ENCODE measurements around the gene CST7.
A peak's percentile ranks its signal among the peaks of the same experiment; 100 is the strongest.

The CST7 gene

DNA sequence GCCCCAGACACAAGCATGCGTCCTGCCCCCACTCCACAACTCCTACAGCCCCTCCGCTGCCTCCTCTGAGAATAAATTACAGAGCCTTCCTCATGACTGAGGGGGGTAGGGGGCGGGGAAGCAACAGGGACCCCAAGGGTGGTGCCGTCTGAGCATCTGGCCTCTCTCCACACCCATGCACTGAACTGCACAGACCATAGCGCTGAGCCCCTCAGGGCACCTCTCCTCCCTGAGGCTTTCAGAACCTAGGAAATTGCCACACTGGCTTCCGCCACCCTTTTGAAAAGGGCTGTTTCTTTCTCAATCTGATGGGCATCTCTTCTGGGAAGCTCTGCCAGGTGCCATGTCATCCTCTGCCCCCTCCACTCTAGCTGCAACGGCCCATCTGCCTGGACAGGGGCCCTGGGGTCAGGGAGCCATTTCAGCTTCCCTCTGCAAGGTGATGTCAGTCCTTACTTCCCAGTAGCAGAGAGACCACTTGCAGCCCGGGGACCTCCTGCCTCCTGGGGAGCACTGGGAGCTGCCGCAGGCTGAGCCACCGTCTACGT, 2.5 kb downstream of the CST7 start:
- no peak for DNase-seq

DNA sequence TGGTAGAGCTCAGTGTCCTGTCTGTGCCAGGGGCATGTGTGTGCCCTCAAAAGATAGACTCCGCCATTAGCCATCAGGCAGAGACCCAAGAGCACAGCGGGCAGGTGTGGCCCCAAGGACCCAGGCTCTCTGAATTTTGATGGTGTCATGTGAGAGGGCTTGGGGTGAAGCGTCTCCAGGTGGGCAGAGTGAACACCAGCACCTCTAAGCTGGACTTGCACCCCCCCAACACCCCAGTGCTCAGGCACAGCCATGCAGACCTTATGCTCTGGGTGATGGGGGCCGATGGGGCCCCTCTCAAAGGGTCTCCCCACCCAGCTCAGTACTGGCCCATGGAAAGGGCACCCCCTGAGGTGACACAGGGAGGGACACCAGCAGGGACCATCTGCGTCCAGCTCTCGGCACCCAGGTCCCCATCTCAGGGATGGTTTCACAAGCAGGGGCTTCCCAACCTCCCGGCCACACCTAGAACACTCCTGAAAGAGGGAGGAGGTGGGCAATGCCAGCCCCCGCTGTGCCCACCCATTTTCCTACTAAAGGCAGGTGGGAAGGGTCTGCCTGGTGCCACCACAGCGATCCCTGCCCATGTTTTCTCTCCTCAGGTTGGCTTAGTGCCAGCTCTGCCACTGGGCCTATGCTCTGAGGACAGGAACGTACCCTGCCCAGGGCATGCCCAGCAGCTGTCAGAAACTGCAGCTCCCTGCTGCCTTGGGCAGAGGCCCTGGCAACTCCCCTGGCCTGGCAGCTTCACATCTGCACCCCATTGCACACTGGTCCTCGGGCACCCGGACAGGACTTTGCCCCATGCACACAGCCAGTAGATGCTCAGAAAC, 3.5 kb downstream of the CST7 start:
- DNase-seq = no peak

DNA sequence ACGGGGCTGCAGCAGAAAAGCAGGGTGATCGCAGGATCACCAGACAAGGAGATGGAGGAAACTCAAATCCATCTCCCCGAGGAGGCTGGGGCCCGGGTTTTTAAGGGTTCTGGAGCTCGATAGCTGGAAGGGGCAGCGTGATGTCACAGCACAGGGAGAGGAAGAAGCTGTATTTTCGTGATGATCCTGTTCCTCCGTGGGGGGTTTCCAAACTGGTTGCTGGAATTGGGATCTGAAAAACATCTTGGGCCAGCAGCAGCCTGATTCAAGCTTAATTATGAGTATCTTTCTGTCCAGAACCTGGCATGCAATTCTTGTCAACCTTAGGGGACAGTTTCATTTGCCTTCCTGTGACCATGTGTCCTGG, 4.1 kb downstream of the CST7 start:
- no peak for DNase-seq

DNA sequence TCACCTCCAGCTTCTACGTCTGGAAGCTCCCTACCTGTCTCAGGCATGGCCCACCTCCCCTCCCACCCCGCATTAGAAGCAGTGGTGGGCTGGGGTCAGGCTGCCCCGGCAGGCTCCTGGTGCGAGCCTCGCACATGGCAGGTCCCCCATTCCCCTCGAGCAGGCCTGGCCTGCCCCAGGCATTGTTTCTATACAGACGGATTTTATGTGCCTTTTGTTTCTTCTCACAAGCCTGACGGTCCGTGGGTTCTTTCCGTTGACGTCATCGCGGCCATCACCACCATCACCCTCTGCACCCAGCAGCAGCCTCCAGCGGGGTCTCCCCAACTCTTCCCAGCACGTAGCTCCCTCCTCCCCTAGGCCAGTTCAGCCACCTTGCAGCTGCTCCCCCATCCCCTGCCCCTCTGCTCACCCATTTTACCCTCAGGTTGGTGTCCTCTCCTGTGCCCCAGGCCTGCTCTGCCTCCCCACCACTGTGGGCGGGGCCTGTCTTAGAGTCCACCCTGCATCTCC, 4.6 kb downstream of the CST7 start:
- no peak for DNase-seq

DNA sequence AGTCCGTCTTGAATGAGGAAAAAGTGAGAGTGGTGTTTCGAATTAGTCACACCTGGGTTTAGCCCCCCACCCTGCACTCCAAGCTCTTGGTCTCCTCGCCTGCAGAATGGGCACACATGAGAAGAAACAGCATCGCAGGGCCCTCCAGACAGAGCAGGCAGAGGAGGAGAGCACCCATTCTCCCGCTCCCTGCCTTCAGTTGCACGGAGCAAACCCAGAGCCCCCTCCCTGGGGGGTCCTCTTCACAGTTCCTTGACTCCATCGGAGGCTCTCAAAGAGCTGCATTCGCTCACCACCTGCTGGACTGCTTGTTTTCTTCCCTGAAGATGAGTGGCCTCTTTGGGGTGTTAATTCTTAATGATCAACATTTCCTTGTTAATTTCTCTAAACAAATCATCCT, 5.1 kb downstream of the CST7 start:
- DNase-seq = no peak

DNA sequence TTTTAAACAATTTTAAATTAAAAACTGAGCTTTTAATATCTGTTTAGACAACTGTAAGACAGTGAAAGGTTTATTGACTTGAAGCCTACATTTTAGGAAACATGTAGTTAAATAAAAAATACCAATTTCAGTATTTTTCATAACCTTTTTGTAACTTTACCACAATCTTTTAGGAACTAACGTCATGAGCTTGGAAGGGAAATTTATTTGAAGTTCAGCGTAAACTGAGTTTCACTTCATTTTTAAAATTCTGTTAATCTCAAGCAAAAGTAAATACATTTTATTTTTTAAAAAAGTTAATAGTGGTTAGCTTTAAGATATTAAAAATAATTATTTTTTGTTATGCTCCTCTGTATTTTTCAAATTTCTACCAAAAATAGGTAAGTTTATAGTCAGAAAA, 5.5 kb downstream of the CST7 start:
- no peak for DNase-seq

DNA sequence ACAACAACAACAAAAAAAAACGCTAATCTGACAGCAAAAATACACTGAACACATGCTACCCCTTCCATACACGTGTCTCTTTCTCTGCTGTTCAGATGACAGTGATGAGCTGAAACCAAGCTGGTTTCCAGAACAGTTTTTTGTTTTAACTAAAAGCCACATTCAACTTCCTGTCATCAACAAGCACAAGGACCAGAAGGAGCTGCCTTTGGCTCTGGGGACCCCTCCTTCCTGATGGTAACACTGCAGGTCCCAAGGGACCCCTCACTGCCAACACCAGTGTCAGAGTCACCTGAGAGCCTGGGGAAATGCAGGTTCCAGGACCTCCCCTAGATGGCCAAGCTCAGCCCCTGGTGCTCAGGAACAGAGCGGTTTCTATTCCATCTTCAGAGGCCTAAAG, 6.0 kb downstream of the CST7 start:
- no peak for DNase-seq

DNA sequence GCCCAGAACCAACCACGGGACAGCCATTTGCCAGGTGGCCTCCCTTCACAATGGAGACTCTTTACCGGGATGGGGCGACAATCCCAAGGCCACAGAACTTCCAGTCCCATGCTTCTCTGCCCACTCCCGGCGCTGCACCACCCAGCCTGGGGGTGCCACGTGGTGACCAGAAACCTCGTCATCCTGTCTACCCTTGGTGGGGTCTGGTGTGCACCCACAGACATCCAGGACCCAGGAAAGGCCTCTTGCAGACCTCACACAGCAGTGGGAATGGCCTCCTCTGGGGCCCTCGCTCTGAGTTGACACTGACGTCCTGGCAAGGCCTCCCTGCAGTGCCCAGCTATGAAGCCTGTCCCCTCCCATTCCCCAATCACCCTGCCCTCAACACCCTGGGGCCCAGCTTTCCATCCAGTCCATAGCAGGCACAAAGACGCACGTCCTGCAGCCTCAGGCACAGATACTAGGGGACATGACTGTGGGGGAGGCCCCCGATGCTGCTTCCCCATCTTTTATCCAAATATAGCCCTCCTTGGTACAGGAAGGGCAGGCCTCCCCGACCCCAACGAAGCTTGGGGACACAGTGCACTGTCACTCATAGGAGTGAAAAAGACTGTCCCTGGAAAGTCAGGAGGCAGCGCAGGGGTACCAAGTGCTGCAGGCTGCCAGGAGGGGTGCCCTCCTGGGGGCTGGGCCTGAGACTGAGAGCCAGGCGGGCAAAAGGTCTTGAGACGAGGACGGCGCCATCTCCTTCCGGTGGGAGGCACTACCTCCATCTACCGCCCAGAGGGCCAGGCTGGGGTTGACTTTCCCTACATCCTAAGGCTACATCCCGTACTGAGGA, 7.2 kb downstream of the CST7 start:
- no peak for DNase-seq

DNA sequence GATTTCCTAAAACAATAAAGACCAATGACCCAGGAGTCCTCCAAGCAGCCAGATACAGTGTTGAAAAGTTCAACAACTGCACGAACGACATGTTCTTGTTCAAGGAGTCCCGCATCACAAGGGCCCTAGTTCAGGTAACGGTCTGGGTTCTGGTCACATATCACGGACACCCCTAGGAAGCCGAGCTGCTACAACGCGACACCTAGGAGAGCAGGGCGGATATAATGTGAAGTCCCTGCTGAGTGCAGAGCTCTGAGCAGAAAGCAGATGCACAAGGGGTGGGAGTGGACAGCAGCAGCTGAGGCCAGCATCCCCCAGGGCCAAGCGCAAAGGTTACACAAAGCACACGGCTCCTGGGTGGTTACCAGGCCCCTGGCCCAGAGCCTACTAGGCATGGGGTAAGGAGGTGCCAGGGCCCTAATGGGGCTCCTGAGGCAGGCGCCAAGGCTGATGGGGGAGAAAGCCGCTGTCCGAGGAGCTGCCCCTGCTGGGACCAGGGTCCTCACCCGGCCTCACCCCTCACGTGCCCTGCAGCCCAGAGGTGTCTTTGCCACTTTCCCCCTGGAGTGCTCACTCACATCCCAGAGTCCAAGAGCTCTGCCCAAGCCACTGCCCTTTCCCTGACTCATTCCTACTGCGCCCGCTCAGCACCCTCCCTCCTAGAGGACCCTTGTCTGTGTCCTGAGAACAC, 8.4 kb downstream of the CST7 start:
- DNase-seq = no peak

DNA sequence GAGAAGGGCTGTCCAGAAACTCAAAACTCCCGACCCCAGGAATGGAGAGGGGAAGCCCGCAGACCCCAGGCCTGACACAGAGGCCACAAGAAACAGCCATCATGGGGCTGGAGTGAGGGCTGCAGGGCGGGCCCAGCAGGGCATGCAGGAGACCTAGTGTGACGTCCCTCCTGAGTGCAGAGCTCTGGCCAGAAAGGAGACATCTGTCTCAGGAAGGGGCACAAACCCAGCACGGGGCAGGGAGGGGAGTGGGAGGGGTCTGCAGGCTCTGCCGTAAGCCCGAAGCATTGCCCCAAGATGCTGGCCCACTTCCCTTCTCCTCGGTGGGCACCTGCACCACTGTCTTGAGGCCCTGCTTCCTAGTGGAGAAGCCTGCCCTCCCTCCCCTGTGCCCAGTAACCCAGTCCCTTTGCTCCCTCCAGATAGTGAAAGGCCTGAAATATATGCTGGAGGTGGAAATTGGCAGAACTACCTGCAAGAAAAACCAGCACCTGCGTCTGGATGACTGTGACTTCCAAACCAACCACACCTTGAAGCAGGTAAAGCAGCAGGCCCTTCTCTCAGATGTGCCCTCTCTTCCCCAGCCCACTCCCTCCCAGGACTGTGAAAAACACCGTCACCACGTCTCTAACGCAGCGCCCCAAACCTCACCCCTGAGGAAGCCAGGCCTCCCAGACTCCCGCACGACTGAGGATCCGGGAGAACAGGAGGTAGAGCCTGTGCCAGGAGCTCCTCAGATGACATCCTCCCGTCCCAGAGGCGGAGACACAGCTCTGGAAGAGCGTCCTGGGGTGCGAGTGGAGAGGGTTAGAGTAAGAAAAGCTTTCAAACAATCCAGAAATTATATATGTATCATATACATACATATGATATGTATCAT, 9.7 kb downstream of the CST7 start:
- peak in 1 of 2 experiments; percentile 6 for DNase-seq

DNA sequence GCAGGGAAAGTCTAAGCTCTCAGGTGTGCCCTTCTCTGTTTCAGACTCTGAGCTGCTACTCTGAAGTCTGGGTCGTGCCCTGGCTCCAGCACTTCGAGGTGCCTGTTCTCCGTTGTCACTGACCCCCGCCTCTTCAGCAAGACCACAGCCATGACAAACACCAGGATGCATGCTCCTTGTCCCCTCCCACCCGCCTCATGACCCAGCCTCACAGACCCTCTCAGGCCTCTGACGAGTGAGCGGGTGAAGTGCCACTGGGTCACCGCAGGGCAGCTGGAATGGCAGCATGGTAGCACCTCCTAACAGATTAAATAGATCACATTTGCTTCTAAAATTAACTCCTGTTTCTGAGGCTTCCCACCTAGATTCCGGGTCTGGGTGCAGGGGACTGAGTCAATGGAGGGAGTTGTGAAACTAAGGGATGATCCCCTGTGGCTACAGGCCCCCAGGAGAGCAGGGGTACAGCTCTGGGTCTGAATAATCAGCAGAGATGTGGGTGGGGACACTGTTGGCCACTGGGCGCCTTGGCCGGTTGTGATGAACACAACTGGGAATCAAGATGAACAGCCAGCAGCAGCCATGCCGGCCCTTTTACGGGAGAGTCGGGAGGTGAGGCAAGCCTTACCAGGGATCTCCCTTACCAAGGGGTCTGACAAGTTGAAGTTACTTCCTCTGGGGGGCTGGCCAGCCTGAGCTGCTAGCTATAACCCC, 10.7 kb downstream of the CST7 start:
- no peak for DNase-seq

DNA sequence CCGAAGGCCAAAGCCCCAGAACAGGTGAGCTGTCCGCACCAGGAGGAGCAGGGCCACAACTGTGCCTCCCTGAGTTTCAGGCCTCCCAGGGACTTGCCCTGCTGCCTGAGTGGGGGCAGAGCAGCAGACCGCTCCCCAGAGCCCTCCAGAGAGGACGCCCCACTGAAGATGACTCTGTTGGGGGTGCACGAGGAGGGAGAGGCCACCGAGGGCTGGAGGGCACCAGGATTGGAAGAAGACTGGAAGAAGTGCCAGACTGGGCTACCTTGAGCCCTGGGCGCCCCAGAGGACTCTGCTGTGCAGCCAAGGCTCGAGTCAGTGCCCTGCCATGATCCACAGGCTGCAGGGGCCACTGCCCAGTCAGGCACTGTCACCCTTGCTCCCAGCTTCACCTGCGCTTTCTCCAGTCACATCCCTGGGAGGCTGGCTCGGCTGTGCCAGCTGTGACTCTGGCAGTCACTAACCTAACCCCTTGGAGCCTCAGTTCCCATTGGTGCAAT, 11.3 kb downstream of the CST7 start:
- DNase-seq = no peak

DNA sequence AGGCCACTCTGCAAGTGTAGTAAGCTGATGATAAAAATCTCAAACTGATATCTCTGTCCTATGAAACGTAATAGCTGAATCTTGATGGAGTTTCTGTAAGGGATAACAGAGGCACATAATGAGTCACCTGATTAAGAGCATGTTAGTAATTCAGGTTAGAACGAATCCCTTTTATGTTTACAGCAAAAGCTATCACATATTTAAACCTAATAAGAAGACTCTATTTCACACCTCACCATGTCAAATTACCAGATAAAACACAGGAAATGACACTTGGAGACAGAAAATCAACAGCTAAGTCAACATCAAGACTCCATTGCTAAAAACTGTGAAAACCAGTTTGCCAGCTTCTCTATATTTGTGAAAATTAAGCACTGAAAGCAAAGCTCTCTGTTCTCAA, 11.8 kb downstream of the CST7 start:
- no peak for DNase-seq

DNA sequence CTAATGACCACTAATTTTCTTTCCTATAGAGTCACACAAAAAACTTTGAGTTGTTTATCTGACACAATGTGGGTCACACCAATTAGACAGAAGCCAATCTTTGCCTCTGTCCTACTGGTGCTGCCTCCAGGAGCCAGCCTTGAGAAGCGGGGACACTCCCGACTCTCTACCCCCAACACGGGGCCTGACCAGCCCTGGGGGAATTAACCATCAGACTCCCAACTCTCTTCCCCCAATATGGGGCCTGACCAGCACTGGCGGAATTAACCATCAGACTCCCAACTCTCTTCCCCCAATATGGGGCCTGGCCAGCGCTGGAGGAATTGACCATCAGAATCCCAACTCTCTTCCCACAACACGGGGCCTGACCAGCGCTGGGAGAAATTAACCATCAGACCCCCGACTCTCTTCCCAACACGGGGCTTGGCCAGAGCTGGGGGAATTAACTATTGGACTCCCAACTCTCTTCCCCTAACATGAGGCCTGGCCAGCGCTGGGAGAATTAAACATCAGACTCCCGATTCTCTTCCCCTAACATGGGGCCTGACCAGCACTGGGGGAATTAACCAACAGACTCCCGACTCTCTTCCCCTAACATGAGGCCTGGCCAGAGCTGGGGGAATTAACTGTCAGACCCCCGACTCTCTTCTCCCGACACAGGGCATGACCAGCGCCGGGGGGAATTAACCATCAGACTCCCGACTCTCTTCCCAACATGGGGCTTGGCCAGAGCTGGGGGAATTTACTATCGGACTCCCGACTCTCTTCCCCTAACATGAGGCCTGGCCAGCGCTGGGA, 12.5 kb downstream of the CST7 start:
- no peak for DNase-seq

DNA sequence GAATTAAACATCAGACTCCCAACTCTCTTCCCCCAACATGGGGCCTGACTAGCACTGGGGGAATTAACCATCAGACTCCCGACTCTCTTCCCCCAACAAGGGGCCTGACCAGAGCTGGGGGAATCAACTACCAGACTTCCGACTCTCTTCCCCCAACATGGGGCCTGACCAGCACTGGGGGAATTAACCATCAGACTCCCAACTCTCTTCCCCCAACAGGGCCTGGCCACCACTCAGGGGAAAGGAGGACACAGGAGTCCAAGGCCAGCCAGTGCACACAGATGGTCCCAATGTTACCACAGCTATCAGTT, 13.1 kb downstream of the CST7 start:
- no peak for DNase-seq

DNA sequence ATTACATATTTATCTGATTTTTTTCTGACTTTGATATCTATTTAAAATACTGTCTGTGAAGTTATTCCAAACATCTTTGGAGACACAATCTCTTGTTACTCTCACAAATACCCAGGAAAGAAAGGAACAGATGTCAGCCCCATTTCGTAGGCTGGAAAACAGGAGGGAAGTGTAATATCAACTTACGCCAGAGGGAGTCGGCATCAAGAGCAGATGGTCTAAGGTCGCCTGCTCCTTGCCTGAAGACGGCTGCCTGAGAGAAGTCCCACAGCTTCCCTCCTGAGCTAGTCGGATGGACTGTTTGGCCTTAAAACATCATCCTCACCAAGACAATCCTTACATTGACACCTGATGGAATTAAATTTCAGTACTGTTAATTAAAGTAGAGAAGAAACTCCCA, 13.4 kb downstream of the CST7 start:
- no peak for DNase-seq

DNA sequence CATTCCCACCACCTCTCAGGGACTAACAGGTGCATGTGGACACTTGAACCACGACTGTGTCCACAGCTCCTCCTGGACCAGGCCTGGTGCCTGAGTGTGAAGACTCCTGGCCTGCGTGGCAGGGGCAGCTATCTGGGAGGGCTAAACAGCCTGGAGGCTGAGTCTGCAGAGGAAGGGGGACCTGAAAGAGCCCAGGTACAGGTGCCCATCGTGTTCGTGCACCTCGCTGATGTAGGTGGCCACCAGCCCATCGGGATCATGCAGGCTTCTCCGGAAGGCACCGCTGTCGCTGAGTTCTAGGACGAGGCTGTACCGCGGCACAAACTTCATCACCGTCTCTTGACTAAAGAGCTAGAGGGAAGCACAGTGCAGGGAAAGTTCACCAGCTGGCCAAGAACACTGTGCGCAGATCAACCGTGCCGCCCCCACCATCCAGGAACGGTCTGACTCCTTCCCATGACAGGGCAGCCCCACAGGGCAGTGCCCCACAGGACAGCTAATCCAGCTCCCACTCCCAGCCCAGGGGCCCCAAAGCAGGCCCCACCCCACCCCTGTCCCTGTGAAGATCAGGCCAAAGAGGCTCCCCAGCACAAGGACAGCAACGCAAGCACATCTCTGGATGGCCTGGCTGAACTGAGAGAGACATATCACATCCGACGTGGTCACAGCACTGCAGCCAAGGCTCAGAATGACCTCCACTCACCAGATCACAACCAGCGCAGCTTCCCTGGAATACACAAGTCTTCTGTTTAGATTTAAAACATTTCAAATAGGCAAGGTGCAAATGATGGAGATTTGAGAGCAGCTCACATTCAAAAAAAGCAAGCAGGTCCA, 14.8 kb downstream of the CST7 start:
- no peak for DNase-seq

DNA sequence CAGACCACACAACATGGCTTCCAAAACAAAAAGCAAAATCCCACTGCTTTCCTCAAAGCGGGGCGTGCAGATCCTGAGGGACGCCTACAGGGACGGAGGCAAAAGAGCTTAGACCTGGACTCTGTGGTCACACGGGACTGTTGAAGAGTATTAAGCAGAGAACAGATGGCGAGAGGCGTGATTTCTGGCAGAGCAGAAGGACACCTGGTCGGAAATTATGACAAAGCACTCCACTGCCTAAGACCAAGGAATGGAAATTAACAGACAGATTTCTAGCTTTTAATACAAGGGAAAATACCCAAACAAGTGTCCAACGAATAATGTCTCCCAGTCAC, 15.4 kb downstream of the CST7 start:
- DNase-seq = peak; percentile 67 to 92

DNA sequence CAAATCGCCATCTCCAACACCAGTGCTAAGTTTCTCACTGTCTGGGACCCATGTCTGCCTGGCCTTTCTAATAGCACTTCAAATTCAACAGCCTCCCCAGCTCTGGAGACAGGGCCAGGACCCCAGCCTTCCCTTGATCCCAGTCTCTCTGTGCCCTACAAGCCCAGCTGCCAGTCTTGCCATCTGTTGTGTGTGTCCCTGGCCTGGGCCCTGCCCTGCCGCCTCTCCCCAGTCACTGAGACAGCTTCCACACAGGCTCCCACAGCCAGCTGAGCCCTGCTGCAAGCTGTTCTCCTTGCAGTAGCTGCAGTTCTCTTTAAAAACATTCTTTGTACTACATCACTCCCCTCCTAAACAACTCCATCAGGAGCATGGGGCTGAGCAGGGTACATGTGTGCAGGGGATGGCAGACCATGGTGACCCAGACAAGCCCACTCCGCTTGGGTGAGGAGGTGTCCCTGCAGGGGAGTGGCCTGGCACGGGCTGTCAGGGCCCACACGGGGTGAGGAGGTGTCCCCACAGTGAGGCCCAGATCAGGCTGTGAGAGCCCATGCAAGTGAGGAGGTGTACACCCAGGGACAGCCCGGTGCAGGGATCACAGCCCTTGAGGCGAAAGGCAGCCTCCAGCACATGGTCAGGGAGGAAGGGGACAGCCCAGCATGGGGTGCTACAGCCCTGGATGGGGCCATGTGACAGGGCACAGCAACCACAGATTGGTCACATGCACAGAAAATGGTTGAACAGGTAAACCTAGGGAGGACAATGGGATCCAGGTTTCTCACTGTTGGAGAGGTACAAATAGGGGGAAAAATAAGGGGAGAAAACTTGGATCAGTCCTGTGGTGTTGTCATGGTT, 16.2 kb downstream of the CST7 start:
- DNase-seq = peak in 1 of 2 experiments; percentile 69

Data from cerebellar nuclear complex (tissue), 1 donor.